ENCODE data around the gene SYCP3. TPM values are rescaled to one million over a fixed set of nuclear protein-coding genes. Genes with fewer than 3 reads are reported as not detected.

Gene SYCP3
- total and polyA plus RNA-seq, 9 donors = 0.07 to 0.31 TPM; not detected in 7

- intact Hi-C loops (cut with DNase I) = no loop called here
Measured at GRCh38 chr12:101680647-101681046, 58.6 kb downstream of the SYCP3 start.

GRCh38 chr12:101680240-101680639, 59.0 kb downstream of the SYCP3 start:
- Histone ChIP-seq H3K27ac (no peak overlapping the region), H3K36me3 (no peaks in the 10 kb centered on the region), H3K4me1 (ENCODE audit: insufficient read depth) (no peaks in the 10 kb centered on the region), H3K4me3 (no peak overlapping the region), H3K27me3 (no peaks in the 10 kb centered on the region), H3K9me3 (no peaks in the 10 kb centered on the region)
- intact Hi-C loops (cut with DNase I) = no loop called here
- WGBS, 3 donors = 53 to 57% (median 55%) methylated on average over 3 of the region's 3 CpGs
- no peak for TF ChIP-seq POLR2A (IDR thresholded peaks at IDR 0.05)
- TF ChIP-seq, protein P1, sequence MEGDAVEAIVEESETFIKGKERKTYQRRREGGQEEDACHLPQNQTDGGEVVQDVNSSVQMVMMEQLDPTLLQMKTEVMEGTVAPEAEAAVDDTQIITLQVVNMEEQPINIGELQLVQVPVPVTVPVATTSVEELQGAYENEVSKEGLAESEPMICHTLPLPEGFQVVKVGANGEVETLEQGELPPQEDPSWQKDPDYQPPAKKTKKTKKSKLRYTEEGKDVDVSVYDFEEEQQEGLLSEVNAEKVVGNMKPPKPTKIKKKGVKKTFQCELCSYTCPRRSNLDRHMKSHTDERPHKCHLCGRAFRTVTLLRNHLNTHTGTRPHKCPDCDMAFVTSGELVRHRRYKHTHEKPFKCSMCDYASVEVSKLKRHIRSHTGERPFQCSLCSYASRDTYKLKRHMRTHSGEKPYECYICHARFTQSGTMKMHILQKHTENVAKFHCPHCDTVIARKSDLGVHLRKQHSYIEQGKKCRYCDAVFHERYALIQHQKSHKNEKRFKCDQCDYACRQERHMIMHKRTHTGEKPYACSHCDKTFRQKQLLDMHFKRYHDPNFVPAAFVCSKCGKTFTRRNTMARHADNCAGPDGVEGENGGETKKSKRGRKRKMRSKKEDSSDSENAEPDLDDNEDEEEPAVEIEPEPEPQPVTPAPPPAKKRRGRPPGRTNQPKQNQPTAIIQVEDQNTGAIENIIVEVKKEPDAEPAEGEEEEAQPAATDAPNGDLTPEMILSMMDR (IDR thresholded peaks at IDR 0.05) = no peak
- no peak for TF ChIP-seq EP300 (IDR thresholded peaks at IDR 0.05)
- DNase-seq = no peak

More at GRCh38 chr12:101680647-101681046, 58.6 kb downstream of the SYCP3 start:
- TF ChIP-seq, protein P1 (IDR thresholded peaks at IDR 0.05) = no peak
- H3K27me3 ChIP-seq = no peaks in the 10 kb centered on the region
- H3K4me1 ChIP-seq (ENCODE audit: insufficient read depth) = no peaks in the 10 kb centered on the region
- no peaks in the 10 kb centered on the region for H3K36me3 ChIP-seq
- DNase-seq = no peak
- H3K9me3 ChIP-seq = no peaks in the 10 kb centered on the region
- no peak overlapping the region for H3K27ac ChIP-seq
- H3K4me3 ChIP-seq = no peak overlapping the region

Small RNA genes lying within 50 kb of the gene (small RNA-seq; reads per million reads assigned to genes)
- gene RNA5SP368 (not detected), gene RNU6-101P (not detected), gene RNY1P16 (not detected)

Other genes with a start within 250 kb of the SYCP3 start
- gene MYBPC1, start 144.5 kb downstream of the SYCP3 start, total RNA-seq = 1 to 10 TPM in 2 of 7 donors, under 1 TPM in 3, not detected in 2; 0.18 to 2.2 (median 0.92) TPM
- gene MYBPC1, start 144.5 kb downstream of the SYCP3 start, polyA plus RNA-seq = not detected
- gene CHPT1, start 41.8 kb downstream of the SYCP3 start, total RNA-seq = 10 to 100 TPM; 27.8 to 89.4 (median 38.3) TPM
- 10 to 100 TPM; 25.8 to 27.7 TPM for gene CHPT1, start 41.8 kb downstream of the SYCP3 start, polyA plus RNA-seq
- 10 to 100 TPM; 10.3 to 24.2 (median 16.6) TPM for gene GNPTAB, start 91.5 kb upstream of the SYCP3 start, total RNA-seq
- gene GNPTAB, start 91.5 kb upstream of the SYCP3 start, polyA plus RNA-seq = 10 to 100 TPM in 1 of 2 donors, 1 to 10 TPM in 1; 7.1 to 23.3 TPM
- 10 to 100 TPM in 6 of 7 donors, 1 to 10 TPM in 1; 9.3 to 21.7 (median 15.8) TPM for gene DRAM1, start 138.1 kb upstream of the SYCP3 start, total RNA-seq
- 10 to 100 TPM in 1 of 2 donors, 1 to 10 TPM in 1; 9.1 to 19.0 TPM for gene DRAM1, start 138.1 kb upstream of the SYCP3 start, polyA plus RNA-seq